ENCODE data around the gene TMED6. TPM values are rescaled to one million over a fixed set of nuclear protein-coding genes. Genes with fewer than 3 reads are reported as not detected.
"Not testable (repeated sequence)": the region's sequence is repeated elsewhere in the genome, so short reads cannot be mapped to it uniquely, and the experiment has no call there.

Gene TMED6
- total RNA-seq, 1 donor = 1.0 TPM

DNA sequence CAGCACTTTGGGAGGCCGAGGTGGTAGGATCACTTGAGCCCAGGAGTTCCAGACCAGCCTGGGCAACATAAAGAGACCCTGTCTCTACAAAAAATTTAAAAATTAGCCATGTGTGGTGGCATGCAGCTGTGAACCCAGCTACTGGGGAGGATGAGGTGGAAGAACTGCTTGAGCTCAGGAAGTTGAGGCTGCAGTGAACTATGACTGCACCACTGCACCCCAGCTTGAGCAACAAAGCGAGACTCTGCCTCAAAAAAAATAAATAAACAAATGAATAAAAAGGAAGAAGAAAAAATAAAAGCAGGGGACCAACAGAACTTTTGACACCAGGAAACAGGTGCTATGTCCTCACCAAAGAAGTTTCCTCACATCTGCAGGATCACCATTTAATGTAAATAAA is 20.0 kb upstream of the TMED6 start:
- H3K4me3 ChIP-seq (ENCODE audit: low read length) = no peak overlapping the region
- peaks cover 5% of the 10 kb centered on the region for H3K4me1 ChIP-seq (ENCODE audit: insufficient read depth, low read length)
- H3K9me3 ChIP-seq (ENCODE audit: low read depth, low read length) = no peaks in the 10 kb centered on the region
- H3K27me3 ChIP-seq (ENCODE audit: insufficient read depth, low read length) = no peaks in the 10 kb centered on the region

- Histone ChIP-seq H3K4me1 (ENCODE audit: insufficient read depth, low read length) (peaks cover 5% of the 10 kb centered on the region), H3K27me3 (ENCODE audit: insufficient read depth, low read length) (no peaks in the 10 kb centered on the region), H3K4me3 (ENCODE audit: low read length) (no peak overlapping the region), H3K9me3 (ENCODE audit: low read depth, low read length) (no peaks in the 10 kb centered on the region)
Observed at GRCh38 chr16:69368866-69369265, 17.3 kb upstream of the TMED6 start.

- peaks cover 5% of the 10 kb centered on the region for H3K4me1 ChIP-seq (ENCODE audit: insufficient read depth, low read length)
- no peaks in the 10 kb centered on the region for H3K9me3 ChIP-seq (ENCODE audit: low read depth, low read length)
- no peaks in the 10 kb centered on the region for H3K27me3 ChIP-seq (ENCODE audit: insufficient read depth, low read length)
Observed at GRCh38 chr16:69367980-69368379, 16.4 kb upstream of the TMED6 start.

DNA sequence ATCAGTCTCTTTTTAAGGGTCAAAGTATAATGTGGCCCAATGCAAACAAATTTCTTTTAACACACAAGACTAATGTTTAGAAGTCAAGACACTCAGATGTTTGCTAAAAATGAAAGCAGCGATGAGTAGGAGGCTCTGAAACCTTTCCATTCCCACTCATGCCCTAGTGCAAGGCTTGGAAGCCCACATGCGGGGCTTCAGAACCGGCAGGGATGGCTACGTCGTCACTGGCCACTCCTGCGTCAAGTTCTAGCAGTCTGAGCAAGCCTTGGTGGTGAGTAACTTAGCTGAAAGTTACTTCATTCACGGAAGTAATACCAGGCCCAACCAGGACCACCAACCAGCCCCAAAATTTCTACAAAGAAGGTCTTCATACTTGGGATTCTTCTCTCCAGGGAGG is 14.8 kb upstream of the TMED6 start:
- H3K27me3 ChIP-seq (ENCODE audit: insufficient read depth, low read length) = no peaks in the 10 kb centered on the region
- H3K4me3 ChIP-seq (ENCODE audit: low read length) = no peak overlapping the region
- H3K4me1 ChIP-seq (ENCODE audit: insufficient read depth, low read length) = peaks cover 3% of the 10 kb centered on the region
- H3K9me3 ChIP-seq (ENCODE audit: low read depth, low read length) = no peaks in the 10 kb centered on the region

More at GRCh38 chr16:69367980-69368379, 16.4 kb upstream of the TMED6 start:
- H3K4me3 ChIP-seq (ENCODE audit: low read length) = no peak overlapping the region

GRCh38 chr16:69365901-69366300 is 14.3 kb upstream of the TMED6 start:
- Histone ChIP-seq H3K27me3 (ENCODE audit: insufficient read depth, low read length) (no peaks in the 10 kb centered on the region), H3K9me3 (ENCODE audit: low read depth, low read length) (no peaks in the 10 kb centered on the region), H3K4me3 (ENCODE audit: low read length) (no peak overlapping the region), H3K4me1 (ENCODE audit: insufficient read depth, low read length) (no peaks in the 10 kb centered on the region)

DNA sequence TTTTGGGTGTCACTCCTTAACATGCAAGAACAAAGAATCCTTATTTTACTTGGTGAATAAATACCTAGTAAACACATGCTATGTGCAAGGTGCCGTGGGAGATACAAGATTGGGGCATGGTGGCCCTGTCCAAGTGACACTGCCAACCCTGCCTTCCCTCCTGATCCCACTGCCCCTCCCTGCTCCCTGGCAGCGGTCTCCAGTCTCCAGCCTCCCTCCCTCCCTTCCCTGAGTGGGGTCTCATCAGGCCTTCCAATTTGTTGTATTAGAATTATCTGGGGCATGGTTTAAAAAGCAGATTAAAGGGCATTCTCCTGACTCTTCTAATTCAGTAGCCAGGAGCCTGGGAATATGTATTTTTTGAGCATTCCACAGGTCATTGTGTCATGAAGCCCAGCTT is 12.5 kb upstream of the TMED6 start:
- Histone ChIP-seq H3K27me3 (ENCODE audit: insufficient read depth, low read length) (no peaks in the 10 kb centered on the region), H3K4me1 (ENCODE audit: insufficient read depth, low read length) (no peaks in the 10 kb centered on the region), H3K4me3 (ENCODE audit: low read length) (no peak overlapping the region), H3K9me3 (ENCODE audit: low read depth, low read length) (no peaks in the 10 kb centered on the region)

GRCh38 chr16:69363281-69363717 is 11.7 kb upstream of the TMED6 start:
- Histone ChIP-seq H3K9me3 (ENCODE audit: low read depth, low read length) (no peaks in the 10 kb centered on the region), H3K4me1 (ENCODE audit: insufficient read depth, low read length) (no peaks in the 10 kb centered on the region)

GRCh38 chr16:69360070-69360469 is 8.5 kb upstream of the TMED6 start:
- not testable (repeated sequence) for H3K4me1 ChIP-seq (ENCODE audit: insufficient read depth, low read length); H3K27me3 ChIP-seq (ENCODE audit: insufficient read depth, low read length); H3K9me3 ChIP-seq (ENCODE audit: low read depth, low read length); H3K4me3 ChIP-seq (ENCODE audit: low read length)

More at GRCh38 chr16:69363281-69363717, 11.7 kb upstream of the TMED6 start:
- Histone ChIP-seq H3K27me3 (ENCODE audit: insufficient read depth, low read length) (no peaks in the 10 kb centered on the region), H3K4me3 (ENCODE audit: low read length) (no peak overlapping the region)

DNA sequence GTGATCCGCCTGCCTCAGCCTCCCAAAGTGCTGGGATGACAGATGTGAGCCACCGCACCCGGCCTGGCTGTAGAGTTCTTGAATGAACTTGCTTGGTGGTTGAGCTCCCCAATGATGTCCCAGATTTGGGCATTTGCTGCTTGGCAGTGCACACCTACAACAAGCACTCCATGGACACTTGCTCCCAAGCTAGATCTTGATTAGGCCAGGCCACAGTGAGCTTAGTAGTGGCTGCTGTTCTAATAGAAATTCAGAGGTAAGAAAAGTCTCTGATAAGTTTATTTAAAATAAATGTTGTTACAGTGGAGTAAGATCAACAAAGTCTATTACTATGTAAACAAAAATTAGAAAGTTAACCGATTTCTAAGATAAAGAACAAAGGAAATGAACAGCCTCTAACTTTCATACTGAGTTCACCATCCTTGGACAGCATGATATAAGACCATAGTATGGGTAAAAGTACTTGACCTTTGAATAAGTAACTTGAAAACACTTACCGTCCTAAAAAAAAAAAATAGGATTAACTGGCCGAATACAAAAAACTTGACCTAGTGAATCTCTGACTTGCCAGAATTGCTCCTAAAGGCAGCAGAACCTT is 951 bp downstream of the TMED6 start:
- no peaks in the 10 kb centered on the region for H3K9me3 ChIP-seq (ENCODE audit: low read depth, low read length)
- H3K4me1 ChIP-seq (ENCODE audit: insufficient read depth, low read length) = peaks cover 12% of the 10 kb centered on the region
- H3K4me3 ChIP-seq (ENCODE audit: low read length) = no peak overlapping the region
- H3K27me3 ChIP-seq (ENCODE audit: insufficient read depth, low read length) = no peaks in the 10 kb centered on the region

GRCh38 chr16:69349536-69349935 is 2.0 kb downstream of the TMED6 start:
- H3K4me1 ChIP-seq (ENCODE audit: insufficient read depth, low read length) = peaks cover 18% of the 10 kb centered on the region
- H3K9me3 ChIP-seq (ENCODE audit: low read depth, low read length) = no peaks in the 10 kb centered on the region
- no peaks in the 10 kb centered on the region for H3K27me3 ChIP-seq (ENCODE audit: insufficient read depth, low read length)
- H3K4me3 ChIP-seq (ENCODE audit: low read length) = no peak overlapping the region

DNA sequence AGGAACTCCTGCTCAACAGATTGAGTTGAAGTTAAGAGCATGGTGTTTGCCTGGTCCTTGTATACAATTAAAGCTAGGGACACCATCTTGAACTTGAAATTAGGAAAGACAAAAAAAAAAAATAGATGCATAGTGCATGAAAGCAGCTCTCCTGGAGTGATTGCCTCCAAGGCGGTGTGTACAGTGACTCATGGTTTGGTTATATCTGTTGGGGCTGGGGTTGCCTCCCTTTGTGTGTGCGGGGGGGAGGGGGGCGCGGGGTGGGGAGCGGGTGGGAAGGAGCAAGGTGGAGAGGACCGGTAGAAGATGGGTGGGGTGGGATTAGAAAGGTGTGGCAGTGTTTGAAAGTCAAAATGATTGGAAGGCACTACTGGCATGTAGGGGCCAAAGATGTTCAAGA is 3.4 kb downstream of the TMED6 start:
- Histone ChIP-seq H3K27me3 (ENCODE audit: insufficient read depth, low read length) (no peaks in the 10 kb centered on the region), H3K4me1 (ENCODE audit: insufficient read depth, low read length) (peaks cover 18% of the 10 kb centered on the region), H3K9me3 (ENCODE audit: low read depth, low read length) (no peaks in the 10 kb centered on the region), H3K4me3 (ENCODE audit: low read length) (no peak overlapping the region)

- Histone ChIP-seq H3K4me3 (ENCODE audit: low read length) (no peak overlapping the region), H3K9me3 (ENCODE audit: low read depth, low read length) (no peaks in the 10 kb centered on the region)
Observed at GRCh38 chr16:69346683-69347082, 4.9 kb downstream of the TMED6 start.

GRCh38 chr16:69345923-69346322 is 5.7 kb downstream of the TMED6 start:
- no peak overlapping the region for H3K4me3 ChIP-seq (ENCODE audit: low read length)
- H3K9me3 ChIP-seq (ENCODE audit: low read depth, low read length) = no peaks in the 10 kb centered on the region
- H3K27me3 ChIP-seq (ENCODE audit: insufficient read depth, low read length) = no peaks in the 10 kb centered on the region

More at GRCh38 chr16:69346683-69347082, 4.9 kb downstream of the TMED6 start:
- Histone ChIP-seq H3K4me1 (ENCODE audit: insufficient read depth, low read length) (peaks cover 18% of the 10 kb centered on the region), H3K27me3 (ENCODE audit: insufficient read depth, low read length) (no peaks in the 10 kb centered on the region)

GRCh38 chr16:69344171-69344570 is 7.4 kb downstream of the TMED6 start:
- Histone ChIP-seq H3K4me1 (ENCODE audit: insufficient read depth, low read length) (peaks cover 33% of the 10 kb centered on the region), H3K27me3 (ENCODE audit: insufficient read depth, low read length) (no peaks in the 10 kb centered on the region), H3K9me3 (ENCODE audit: low read depth, low read length) (no peaks in the 10 kb centered on the region), H3K4me3 (ENCODE audit: low read length) (no peak overlapping the region)

More at GRCh38 chr16:69345923-69346322, 5.7 kb downstream of the TMED6 start:
- H3K4me1 ChIP-seq (ENCODE audit: insufficient read depth, low read length) = peaks cover 21% of the 10 kb centered on the region

DNA sequence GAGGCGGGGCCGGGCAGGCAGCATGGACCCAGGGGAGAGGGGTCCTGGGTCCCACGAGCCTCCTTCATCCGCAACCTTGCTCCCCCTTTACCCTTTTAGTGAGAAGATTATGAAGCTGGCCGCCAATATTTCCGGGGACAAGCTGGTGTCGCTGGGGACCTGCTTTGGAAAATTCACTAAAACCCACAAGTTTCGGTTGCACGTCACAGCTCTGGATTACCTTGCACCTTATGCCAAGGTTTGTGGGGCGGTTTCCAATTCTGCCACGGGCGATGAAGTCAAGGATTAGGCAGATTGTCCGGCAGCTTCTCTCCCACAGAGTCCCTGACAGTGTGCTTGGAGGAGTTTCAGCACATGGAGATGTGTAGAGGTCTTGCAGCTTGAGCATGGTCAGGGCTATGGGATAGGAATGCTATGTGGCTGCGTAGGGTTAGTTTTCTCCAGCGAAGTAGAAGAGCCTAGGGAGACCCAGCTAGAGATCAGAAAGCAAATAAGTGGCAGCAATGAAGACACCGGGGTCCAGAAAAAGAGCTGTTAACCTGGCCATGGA is 11.4 kb downstream of the TMED6 start:
- Histone ChIP-seq H3K27me3 (ENCODE audit: insufficient read depth, low read length) (no peaks in the 10 kb centered on the region), H3K9me3 (ENCODE audit: low read depth, low read length) (no peaks in the 10 kb centered on the region), H3K4me1 (ENCODE audit: insufficient read depth, low read length) (peaks cover 33% of the 10 kb centered on the region), H3K4me3 (ENCODE audit: low read length) (peak overlapping the region; percentile 65)

All from mononuclear cell (primary cell).